Liver (tissue), 9 donors: ENCODE measurements around the gene TAF5L. TPM values are rescaled to one million over a fixed set of nuclear protein-coding genes. Genes with fewer than 3 reads are reported as not detected.
A peak's percentile ranks its signal among the peaks of the same experiment; 100 is the strongest.

Experiments
- DNase-seq: peaks from one replicate; pipeline ENCODE4 v3.0.0-alpha.2; 2017; ENCODE audit warnings: low spot score
- H3K27ac ChIP-seq, 2 donors: one replicate each; pipeline ENCODE4 v1.7.0; 2013; ENCODE audit warnings: inconsistent platforms in 2 of 2, low read length in 2 of 2, control low read depth in 1 of 2, low read depth in 1 of 2, mild to moderate bottlenecking in 1 of 2
- H3K27me3 ChIP-seq, 4 donors: one replicate each; pipeline versions ENCODE4 v1.6.1 to v1.7.0; 2013; ENCODE audit warnings: low read length in 3 of 4, inconsistent platforms in 1 of 4, mild to moderate bottlenecking in 1 of 4, moderate library complexity in 1 of 4; ENCODE audit not compliant: control insufficient read depth in 4 of 4, insufficient read depth in 4 of 4
- H3K36me3 ChIP-seq, 4 donors: one replicate each; pipeline versions ENCODE4 v1.6.1 to v1.7.0; 2013; ENCODE audit warnings: low read length in 3 of 4, mild to moderate bottlenecking in 3 of 4, low read depth in 1 of 4, moderate library complexity in 1 of 4; ENCODE audit not compliant: control insufficient read depth in 4 of 4, insufficient read depth in 3 of 4
- H3K4me1 ChIP-seq, 4 donors: one replicate each; pipeline versions ENCODE4 v1.6.1 to v1.7.0; 2013; ENCODE audit warnings: low read length in 3 of 4, mild to moderate bottlenecking in 3 of 4, moderate library complexity in 1 of 4; ENCODE audit not compliant: control insufficient read depth in 4 of 4, insufficient read depth in 4 of 4
- H3K4me3 ChIP-seq, 3 donors: one replicate each; pipeline versions ENCODE4 v1.6.1 to v1.7.0; 2013; ENCODE audit warnings: low read length in 3 of 3, control low read depth in 1 of 3, low read depth in 1 of 3, mild to moderate bottlenecking in 1 of 3
- H3K9ac ChIP-seq, 2 donors: one replicate each; pipeline ENCODE4 v1.7.0; 2013; ENCODE audit warnings: low read length in 2 of 2, mild to moderate bottlenecking in 2 of 2, moderate library complexity in 2 of 2, control low read depth in 1 of 2, low read depth in 1 of 2
- H3K9me3 ChIP-seq, 4 donors: one replicate each; pipeline versions ENCODE4 v1.6.1 to v1.7.0; 2013; ENCODE audit warnings: low read length in 3 of 4; ENCODE audit not compliant: control insufficient read depth in 4 of 4
- FOXA1 ChIP-seq: IDR thresholded peaks from 2 replicates; pipeline ENCODE4 v1.6.1; 2016; ENCODE audit warnings: antibody characterized with exemption
- FOXA2 ChIP-seq: IDR thresholded peaks from 2 replicates; pipeline ENCODE4 v1.6.1; 2016; ENCODE audit warnings: antibody characterized with exemption
- GABPA ChIP-seq, 2 donors: IDR thresholded peaks in 1 of 2; conservative IDR thresholded peaks in 1 of 2; 2 replicates each; pipeline ENCODE4 v1.6.1; 2016; ENCODE audit warnings: antibody characterized with exemption in 2 of 2, mild to moderate bottlenecking in 1 of 2, moderate library complexity in 1 of 2
- HNF4A ChIP-seq, 2 donors: conservative IDR thresholded peaks; 2 replicates each; pipeline ENCODE4 v1.6.1; 2016; ENCODE audit warnings: antibody characterized with exemption in 2 of 2, mild to moderate bottlenecking in 2 of 2
- HNF4G ChIP-seq: IDR thresholded peaks from 2 replicates; pipeline ENCODE4 v1.6.1; 2016; ENCODE audit warnings: antibody characterized with exemption
- JUND ChIP-seq, 2 donors: IDR thresholded peaks; 2 replicates each; pipeline ENCODE4 v1.6.1; 2016; ENCODE audit warnings: antibody characterized with exemption in 2 of 2
- NR2F2 ChIP-seq: IDR thresholded peaks from 2 replicates; pipeline ENCODE4 v1.6.1; 2016; ENCODE audit warnings: antibody characterized with exemption
- RAD21 ChIP-seq, 2 donors: IDR thresholded peaks; 2 replicates each; pipeline ENCODE4 v1.6.1; 2016; ENCODE audit warnings: antibody characterized with exemption in 2 of 2, mild to moderate bottlenecking in 2 of 2
- RXRA ChIP-seq, 2 donors: IDR thresholded peaks; 2 replicates each; pipeline ENCODE4 v1.6.1; 2017 to 2018; ENCODE audit warnings: antibody characterized with exemption in 2 of 2, mild to moderate bottlenecking in 1 of 2
- TAF1 ChIP-seq: conservative IDR thresholded peaks from 2 replicates; pipeline ENCODE4 v1.6.1; 2016; ENCODE audit warnings: antibody characterized with exemption, mild to moderate bottlenecking
- YY1 ChIP-seq: IDR thresholded peaks from 2 replicates; pipeline ENCODE4 v1.6.1; 2016; ENCODE audit warnings: antibody characterized with exemption, mild to moderate bottlenecking
- WGBS: extraction: QIAGEN DNeasy Blood & Tissue Kit; methylation state at CpG from one replicate; pipeline ENCODE4 v1.1.7; 2013; 5-methylcytosine and 5-hydroxymethylcytosine counted together
- polyA plus RNA-seq, 2 donors: library from polyadenylated mRNA; stranded (reverse) in 1 of 2; unstranded in 1 of 2; fragments of 200-250 nt in 1 of 2; fragments of >200 nt in 1 of 2; fragmentation: Nextera tagmentation in 1 of 2; extraction: Ambion mirVana in 1 of 2; gene quantifications; one replicate each; pipeline versions ENCODE4 v1.2.1 to v1.2.3, GENCODE V29; 2013 to 2015
- total RNA-seq, 2 donors: library from RNA; depleted of rRNA; stranded (reverse); fragments of >200 nt; gene quantifications; one replicate each; pipeline ENCODE4 v1.2.3, GENCODE V29; 2014
- TF ChIP-seq, protein P1 (sequence below): IDR thresholded peaks from 2 replicates; pipeline ENCODE4 v1.6.1; 2016; ENCODE audit warnings: antibody characterized with exemption, mild to moderate bottlenecking
- TF ChIP-seq, protein P2 (sequence below): IDR thresholded peaks from 2 replicates; pipeline ENCODE4 v1.6.1; 2016; ENCODE audit warnings: antibody characterized with exemption
- TF ChIP-seq, protein P3 (sequence below): IDR thresholded peaks from 2 replicates; pipeline ENCODE4 v1.6.1; 2016; ENCODE audit warnings: antibody characterized with exemption
- TF ChIP-seq, protein P4 (sequence below): fragments of 150-350 bp; IDR thresholded peaks from 2 replicates; pipeline ENCODE4 v1.5.1; 2017; ENCODE audit warnings: improper control_type of control experiment, low read depth, low read length; ENCODE audit not compliant: missing input control
- donor health status: healthy.
- donor health status: healthy.
- donor health status: healthy.
- donor health status: healthy.
- donor health status: healthy.

Gene TAF5L
- total and polyA plus RNA-seq, 4 donors: 1.8 to 16.2 (median 10.4) TPM

DNA sequence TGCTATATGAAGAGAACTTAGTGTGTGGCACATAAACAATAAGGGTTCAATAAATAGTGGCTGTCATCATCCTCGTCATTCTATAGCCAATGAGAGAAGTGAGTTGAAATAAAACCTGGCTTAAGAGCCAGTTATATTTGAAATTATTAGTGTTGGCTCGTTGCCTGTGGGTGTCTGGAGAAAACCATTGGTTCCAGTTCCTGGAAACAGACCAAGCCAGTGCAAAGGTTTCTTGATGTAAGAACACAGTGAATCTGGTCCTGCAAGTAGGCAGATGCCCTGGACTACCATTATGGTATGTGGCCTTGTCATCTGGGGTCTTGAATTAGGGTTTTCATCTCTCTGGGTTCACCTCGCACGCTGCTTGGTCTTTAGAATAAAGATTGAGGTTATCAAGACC is 43.4 kb upstream of the TAF5L start:
- Histone ChIP-seq H3K9me3 (no peaks in the 10 kb centered on the region), H3K27ac (no peak overlapping the region), H3K27me3 (no peaks in the 10 kb centered on the region), H3K36me3 (no peaks in the 10 kb centered on the region), H3K4me1 (no peaks in the 10 kb centered on the region), H3K9ac (no peak overlapping the region), H3K4me3 (no peak overlapping the region)
- TF ChIP-seq YY1 (no peak), HNF4A (conservative IDR thresholded peaks at IDR 0.05) (peak in 1 of 2 donors; percentile 33), TAF1 (no peak), NR2F2 (no peak), FOXA2 (no peak)
- TF ChIP-seq, protein P1, sequence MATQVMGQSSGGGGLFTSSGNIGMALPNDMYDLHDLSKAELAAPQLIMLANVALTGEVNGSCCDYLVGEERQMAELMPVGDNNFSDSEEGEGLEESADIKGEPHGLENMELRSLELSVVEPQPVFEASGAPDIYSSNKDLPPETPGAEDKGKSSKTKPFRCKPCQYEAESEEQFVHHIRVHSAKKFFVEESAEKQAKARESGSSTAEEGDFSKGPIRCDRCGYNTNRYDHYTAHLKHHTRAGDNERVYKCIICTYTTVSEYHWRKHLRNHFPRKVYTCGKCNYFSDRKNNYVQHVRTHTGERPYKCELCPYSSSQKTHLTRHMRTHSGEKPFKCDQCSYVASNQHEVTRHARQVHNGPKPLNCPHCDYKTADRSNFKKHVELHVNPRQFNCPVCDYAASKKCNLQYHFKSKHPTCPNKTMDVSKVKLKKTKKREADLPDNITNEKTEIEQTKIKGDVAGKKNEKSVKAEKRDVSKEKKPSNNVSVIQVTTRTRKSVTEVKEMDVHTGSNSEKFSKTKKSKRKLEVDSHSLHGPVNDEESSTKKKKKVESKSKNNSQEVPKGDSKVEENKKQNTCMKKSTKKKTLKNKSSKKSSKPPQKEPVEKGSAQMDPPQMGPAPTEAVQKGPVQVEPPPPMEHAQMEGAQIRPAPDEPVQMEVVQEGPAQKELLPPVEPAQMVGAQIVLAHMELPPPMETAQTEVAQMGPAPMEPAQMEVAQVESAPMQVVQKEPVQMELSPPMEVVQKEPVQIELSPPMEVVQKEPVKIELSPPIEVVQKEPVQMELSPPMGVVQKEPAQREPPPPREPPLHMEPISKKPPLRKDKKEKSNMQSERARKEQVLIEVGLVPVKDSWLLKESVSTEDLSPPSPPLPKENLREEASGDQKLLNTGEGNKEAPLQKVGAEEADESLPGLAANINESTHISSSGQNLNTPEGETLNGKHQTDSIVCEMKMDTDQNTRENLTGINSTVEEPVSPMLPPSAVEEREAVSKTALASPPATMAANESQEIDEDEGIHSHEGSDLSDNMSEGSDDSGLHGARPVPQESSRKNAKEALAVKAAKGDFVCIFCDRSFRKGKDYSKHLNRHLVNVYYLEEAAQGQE: no peak
- 65% methylated on average over 4 of the region's 4 CpGs for WGBS
- no peak for DNase-seq

DNA sequence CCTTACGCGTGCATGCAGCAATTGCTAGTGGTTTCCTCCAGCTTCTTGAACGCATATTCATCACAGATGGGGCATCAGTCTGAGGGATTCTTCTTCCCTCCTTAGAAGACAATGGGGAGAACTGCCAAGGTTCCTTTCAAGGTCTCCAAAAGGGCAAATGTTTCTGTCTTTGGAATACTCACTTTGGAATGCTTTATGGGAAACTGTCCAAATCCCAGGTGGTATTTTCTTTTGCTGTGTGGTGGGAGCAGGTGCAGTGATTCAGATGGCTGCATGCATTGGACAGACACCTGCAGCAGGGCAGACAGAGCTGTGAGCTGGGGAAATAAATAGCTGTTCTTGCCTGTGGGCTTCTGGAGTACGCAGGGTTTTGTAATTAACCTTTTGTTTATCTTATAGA is 40.7 kb upstream of the TAF5L start:
- Histone ChIP-seq H3K36me3 (no peaks in the 10 kb centered on the region), H3K9ac (no peak overlapping the region), H3K4me3 (no peak overlapping the region), H3K9me3 (no peaks in the 10 kb centered on the region), H3K27me3 (no peaks in the 10 kb centered on the region), H3K27ac (no peak overlapping the region), H3K4me1 (no peaks in the 10 kb centered on the region)
- no peak for DNase-seq
- TF ChIP-seq GABPA (IDR thresholded peaks at IDR 0.05 in 1 of 2, conservative IDR thresholded peaks at IDR 0.05 in 1 of 2) (no peak), YY1 (no peak), NR2F2 (no peak)
- TF ChIP-seq, protein P2, sequence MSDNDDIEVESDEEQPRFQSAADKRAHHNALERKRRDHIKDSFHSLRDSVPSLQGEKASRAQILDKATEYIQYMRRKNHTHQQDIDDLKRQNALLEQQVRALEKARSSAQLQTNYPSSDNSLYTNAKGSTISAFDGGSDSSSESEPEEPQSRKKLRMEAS: no peak
- TF ChIP-seq, protein P3, sequence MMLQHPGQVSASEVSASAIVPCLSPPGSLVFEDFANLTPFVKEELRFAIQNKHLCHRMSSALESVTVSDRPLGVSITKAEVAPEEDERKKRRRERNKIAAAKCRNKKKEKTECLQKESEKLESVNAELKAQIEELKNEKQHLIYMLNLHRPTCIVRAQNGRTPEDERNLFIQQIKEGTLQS: no peak
- 96% methylated on average over 4 of the region's 4 CpGs for WGBS

DNA sequence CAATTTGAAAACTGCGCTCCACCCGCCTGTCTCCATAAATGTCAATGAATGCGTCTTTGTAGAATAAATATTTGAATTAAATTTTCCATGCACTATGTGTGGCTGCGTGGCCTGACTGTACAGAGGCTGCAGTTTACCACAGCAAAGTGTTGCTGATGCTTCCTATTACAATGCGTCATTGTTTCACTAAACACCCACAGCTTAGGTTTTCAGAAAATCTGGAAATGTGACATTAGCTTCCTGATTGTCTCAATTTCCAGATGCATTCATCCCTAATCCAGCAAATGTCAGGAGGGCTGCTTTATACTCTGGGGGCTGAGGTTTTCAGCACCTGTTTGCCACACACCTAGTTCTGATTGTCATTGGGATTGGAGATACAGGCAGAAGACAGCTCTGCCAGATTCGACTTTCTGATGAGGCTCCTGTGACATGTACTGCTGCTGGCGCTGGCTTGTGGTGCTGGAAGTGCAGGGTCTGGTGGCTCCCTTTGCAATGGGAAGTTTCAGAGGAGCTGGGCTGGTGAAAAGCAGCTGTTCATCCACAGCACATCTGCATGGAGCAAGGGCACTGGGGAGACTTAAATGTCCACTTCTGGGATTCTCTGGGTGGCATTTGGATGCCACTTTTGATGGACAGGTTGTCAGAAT is 40.1 kb upstream of the TAF5L start:
- Histone ChIP-seq H3K36me3 (no peaks in the 10 kb centered on the region), H3K9me3 (no peaks in the 10 kb centered on the region), H3K4me1 (no peaks in the 10 kb centered on the region), H3K9ac (no peak overlapping the region), H3K4me3 (no peak overlapping the region), H3K27ac (no peak overlapping the region), H3K27me3 (no peaks in the 10 kb centered on the region)
- TF ChIP-seq FOXA2 (no peak), FOXA1 (no peak), JUND (IDR thresholded peaks at IDR 0.05) (no peak), NR2F2 (no peak), HNF4A (conservative IDR thresholded peaks at IDR 0.05) (no peak), TAF1 (no peak), RXRA (IDR thresholded peaks at IDR 0.05) (no peak), RAD21 (IDR thresholded peaks at IDR 0.05) (no peak), HNF4G (no peak)
- TF ChIP-seq, protein P4, sequence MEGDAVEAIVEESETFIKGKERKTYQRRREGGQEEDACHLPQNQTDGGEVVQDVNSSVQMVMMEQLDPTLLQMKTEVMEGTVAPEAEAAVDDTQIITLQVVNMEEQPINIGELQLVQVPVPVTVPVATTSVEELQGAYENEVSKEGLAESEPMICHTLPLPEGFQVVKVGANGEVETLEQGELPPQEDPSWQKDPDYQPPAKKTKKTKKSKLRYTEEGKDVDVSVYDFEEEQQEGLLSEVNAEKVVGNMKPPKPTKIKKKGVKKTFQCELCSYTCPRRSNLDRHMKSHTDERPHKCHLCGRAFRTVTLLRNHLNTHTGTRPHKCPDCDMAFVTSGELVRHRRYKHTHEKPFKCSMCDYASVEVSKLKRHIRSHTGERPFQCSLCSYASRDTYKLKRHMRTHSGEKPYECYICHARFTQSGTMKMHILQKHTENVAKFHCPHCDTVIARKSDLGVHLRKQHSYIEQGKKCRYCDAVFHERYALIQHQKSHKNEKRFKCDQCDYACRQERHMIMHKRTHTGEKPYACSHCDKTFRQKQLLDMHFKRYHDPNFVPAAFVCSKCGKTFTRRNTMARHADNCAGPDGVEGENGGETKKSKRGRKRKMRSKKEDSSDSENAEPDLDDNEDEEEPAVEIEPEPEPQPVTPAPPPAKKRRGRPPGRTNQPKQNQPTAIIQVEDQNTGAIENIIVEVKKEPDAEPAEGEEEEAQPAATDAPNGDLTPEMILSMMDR: no peak
- TF ChIP-seq, protein P3: no peak
- TF ChIP-seq, protein P1: no peak
- TF ChIP-seq, protein P2: no peak
- WGBS: 93% methylated on average over 7 of the region's 7 CpGs
- no peak for DNase-seq
